ENCODE measurements around the gene OLIG2. TPM values are rescaled to one million over a fixed set of nuclear protein-coding genes. Genes with fewer than 3 reads are reported as not detected.

Gene OLIG2
- total RNA-seq, 2 experiments from 2014 or later = not detected

GRCh38 chr21:33073636-33074035 is 47.9 kb downstream of the OLIG2 start:
- no peaks in the 10 kb centered on the region for H3K9me3 Mint-ChIP-seq (ENCODE audit: insufficient read depth)
- CTCF ChIA-PET = no interaction called here
- H3K4me3 Mint-ChIP-seq = no peak overlapping the region
- H3K27ac Mint-ChIP-seq = no peak overlapping the region
- ATAC-seq (no peak), DNase-seq (no peak)
- H3K27me3 Mint-ChIP-seq (ENCODE audit: low read depth) = peaks cover 78% of the 10 kb centered on the region
- POLR2A ChIA-PET = no interaction called here
- H3K4me1 Mint-ChIP-seq (ENCODE audit: low read depth) = peaks cover 32% of the 10 kb centered on the region
- peaks cover 5% of the 10 kb centered on the region for H3K36me3 Mint-ChIP-seq (ENCODE audit: low read depth)

DNA sequence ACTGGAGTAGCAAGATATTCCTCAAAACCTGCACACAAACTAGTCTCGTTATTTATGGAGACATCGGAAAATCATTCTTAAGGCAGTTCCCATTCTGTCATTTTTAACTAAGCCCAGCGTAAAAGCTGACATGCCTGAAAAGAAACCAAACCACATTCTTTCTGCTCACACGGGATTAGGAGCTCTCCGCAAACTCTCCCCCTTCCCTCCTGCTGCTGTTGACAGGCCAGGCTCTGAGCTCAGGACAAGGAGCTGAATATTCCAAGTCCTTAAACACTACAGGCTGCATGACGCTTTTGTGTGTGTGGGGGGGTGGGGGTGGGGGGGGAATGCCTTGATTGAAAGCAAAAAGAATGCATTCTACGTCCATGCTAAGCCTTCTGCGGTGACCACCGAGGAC is 49.4 kb downstream of the OLIG2 start:
- DNase-seq = no peak
- Mint-ChIP-seq H3K4me3 (no peak overlapping the region), H3K9me3 (ENCODE audit: insufficient read depth) (no peaks in the 10 kb centered on the region), H3K27me3 (ENCODE audit: low read depth) (peaks cover 67% of the 10 kb centered on the region), H3K27ac (no peak overlapping the region), H3K36me3 (ENCODE audit: low read depth) (peaks cover 2% of the 10 kb centered on the region), H3K4me1 (ENCODE audit: low read depth) (peaks cover 36% of the 10 kb centered on the region)
- ATAC-seq = no peak
- ChIA-PET POLR2A (no interaction called here), CTCF (no interaction called here)

- no peak for ATAC-seq
- H3K36me3 Mint-ChIP-seq (ENCODE audit: low read depth) = peaks cover 2% of the 10 kb centered on the region
- no peaks in the 10 kb centered on the region for H3K9me3 Mint-ChIP-seq (ENCODE audit: insufficient read depth)
- no peak overlapping the region for H3K4me3 Mint-ChIP-seq
- no peak for DNase-seq
- H3K4me1 Mint-ChIP-seq (ENCODE audit: low read depth) = peaks cover 36% of the 10 kb centered on the region
- H3K27ac Mint-ChIP-seq = no peak overlapping the region
- CTCF ChIA-PET = no interaction called here
- POLR2A ChIA-PET = no interaction called here
- H3K27me3 Mint-ChIP-seq (ENCODE audit: low read depth) = peaks cover 69% of the 10 kb centered on the region
Measured at GRCh38 chr21:33075596-33076195, 50.0 kb downstream of the OLIG2 start.

- Mint-ChIP-seq H3K36me3 (ENCODE audit: low read depth) (peaks cover 2% of the 10 kb centered on the region), H3K27ac (no peak overlapping the region), H3K9me3 (ENCODE audit: insufficient read depth) (no peaks in the 10 kb centered on the region), H3K27me3 (ENCODE audit: low read depth) (peaks cover 62% of the 10 kb centered on the region), H3K4me3 (no peak overlapping the region), H3K4me1 (ENCODE audit: low read depth) (peaks cover 27% of the 10 kb centered on the region)
- POLR2A ChIA-PET = no interaction called here
- no peak for ATAC-seq
- no peak for DNase-seq
- CTCF ChIA-PET = no interaction called here
Measured at GRCh38 chr21:33076600-33077329, 51.0 kb downstream of the OLIG2 start.

Other genes with a start within 250 kb of the OLIG2 start
- gene OLIG1, start 44.2 kb downstream of the OLIG2 start, total RNA-seq = not detected
- 10 to 100 TPM; 54.6 to 62.4 TPM for gene IFNAR2, start 204.0 kb downstream of the OLIG2 start, total RNA-seq
- gene IL10RB, start 240.4 kb downstream of the OLIG2 start, total RNA-seq = 10 to 100 TPM; 37.1 to 44.2 TPM

Data from activated CD8-positive, alpha-beta T cell treated with anti-CD3 and anti-CD28 coated beads, Interleukin-2, amount 10 ng/mL, durations not matched to agents 7 days and 5 days (primary cell).